HG02763 (cell line): ENCODE measurements around the gene ELMO3.

Experiments used
- ATAC-seq: cut with Tn5 transposase; IDR thresholded peaks from one replicate; pipeline ENCODE4 v1.9.1; 2021; ENCODE audit warnings: mild to moderate bottlenecking, moderate library complexity; ENCODE audit not compliant: unreplicated experiment

The ELMO3 gene, protein sequence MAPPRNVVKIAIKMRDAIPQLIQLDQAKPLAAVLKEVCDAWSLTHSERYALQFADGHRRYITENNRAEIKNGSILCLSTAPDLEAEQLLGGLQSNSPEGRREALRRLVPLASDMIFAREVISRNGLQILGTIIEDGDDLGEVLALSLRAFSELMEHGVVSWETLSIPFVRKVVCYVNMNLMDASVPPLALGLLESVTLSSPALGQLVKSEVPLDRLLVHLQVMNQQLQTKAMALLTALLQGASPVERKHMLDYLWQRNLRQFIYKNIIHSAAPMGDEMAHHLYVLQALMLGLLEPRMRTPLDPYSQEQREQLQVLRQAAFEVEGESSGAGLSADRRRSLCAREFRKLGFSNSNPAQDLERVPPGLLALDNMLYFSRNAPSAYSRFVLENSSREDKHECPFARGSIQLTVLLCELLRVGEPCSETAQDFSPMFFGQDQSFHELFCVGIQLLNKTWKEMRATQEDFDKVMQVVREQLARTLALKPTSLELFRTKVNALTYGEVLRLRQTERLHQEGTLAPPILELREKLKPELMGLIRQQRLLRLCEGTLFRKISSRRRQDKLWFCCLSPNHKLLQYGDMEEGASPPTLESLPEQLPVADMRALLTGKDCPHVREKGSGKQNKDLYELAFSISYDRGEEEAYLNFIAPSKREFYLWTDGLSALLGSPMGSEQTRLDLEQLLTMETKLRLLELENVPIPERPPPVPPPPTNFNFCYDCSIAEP

DNA sequence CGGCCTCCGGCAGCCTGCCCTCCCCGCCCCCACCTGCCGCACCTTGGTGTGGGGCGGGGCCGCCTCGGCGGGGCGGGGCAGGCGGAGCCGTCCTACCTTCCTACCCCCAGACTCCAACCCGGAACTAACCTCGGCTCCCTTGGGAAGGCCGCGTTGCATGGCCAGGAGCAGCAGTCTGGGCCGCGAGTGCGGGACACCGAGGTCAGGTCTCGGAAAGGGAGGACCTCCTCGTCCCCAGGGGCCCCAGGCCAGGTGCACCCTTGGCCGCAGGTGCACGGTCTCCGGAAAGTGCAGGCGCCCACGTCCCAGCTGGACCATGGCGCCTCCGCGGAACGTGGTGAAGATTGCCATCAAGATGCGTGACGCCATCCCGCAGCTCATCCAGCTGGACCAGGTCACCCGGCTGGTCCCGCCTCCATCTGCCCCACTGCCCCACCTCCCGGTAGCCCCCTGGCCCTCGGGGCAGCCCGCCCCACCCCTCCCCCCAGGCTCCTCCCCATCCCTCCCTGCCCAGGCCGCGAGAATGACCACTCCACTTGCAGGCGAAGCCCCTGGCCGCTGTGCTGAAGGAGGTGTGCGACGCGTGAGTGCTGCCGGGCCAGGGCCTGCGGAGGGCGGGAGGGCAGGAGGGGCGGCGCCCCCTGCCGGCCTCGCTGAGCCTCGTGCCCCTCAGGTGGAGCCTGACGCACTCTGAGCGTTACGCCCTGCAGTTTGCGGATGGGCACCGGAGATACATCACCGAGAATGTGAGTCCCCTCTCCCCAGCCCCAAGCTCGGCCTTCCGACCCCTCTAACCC, at the start of gene ELMO3:
TSS of gene ELMO3 (plus strand) at position 121 of the 797 bp plus-strand sequence. CDS start at position 317, 196 bp downstream.
- no peak for ATAC-seq

DNA sequence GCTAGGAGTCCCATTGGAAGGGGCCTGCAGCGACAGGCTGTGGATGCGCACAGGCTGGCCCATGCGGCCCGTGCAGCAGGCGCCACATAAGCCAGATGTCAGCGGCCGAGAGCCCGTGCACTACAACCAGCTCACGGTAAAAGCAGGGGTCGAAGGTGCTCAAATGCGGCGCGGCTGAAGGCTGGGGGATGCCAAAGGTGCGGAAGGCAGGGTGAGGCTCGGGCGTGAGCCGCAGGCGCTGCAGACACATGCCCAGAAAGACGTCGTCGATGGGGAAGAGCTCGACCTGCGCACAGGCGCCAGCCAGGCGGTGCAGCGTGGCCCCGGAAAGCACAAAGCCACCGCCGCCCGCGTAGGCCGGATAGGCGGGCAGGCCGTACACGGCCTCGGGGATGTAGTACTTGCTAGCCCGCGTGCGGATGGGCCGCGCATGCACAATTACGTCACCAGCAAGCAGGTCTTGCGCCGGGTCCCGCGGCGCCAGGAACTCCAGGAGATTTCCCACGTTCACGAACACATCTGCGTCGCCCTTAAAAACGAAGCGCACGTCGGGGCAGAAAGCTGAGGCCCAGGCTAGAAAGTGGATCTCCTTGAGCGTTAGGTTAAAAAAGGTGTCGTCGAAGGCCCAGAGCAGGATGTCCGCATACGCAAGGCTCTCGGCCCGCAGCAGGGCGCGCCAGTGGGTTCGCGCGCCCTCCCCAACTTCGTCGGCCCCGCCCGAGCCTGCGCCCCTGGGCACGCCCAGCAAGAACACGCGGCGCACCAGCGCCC, 49.5 kb upstream of the ELMO3 start:
- ATAC-seq = no peak

DNA sequence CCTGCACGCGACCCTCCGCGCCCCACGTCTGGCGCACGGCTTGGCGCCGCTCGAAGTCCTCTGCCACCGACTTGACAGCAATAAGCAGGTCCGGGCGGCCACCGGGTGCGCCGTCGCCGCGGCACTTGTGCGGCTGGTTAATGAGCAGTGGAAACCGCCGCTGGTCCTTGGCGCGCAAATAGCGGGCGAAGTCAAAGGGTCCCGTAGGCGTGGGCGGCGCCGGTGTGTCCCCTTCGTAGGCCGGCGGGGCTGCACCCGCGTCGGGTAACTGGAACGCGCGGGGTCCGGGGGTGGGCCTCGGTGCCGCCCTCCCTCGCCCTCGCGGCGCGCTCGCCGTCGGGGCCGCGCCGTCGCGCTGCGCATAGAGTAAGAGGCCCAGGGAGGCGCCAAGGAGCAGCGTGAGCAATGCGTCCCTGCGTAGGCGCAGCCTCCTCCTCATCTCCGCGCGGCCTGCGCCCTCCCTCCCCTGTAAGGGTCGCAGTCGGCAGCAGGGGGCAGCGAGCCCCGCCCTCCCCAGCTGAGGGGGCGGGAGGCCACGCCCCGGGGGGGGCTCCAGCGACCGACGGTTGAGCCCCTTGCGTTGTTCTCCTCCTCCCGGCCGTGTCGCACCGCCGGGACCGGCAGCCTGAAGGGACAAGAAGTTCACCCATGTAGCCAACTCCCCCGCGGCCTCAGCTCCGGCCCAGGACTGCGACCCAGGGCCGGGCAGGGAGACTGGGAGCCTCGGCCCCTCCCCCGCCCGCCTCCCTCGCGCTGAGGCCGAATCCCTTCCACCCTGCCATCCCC, 48.7 kb upstream of the ELMO3 start:
- ATAC-seq = peak; percentile 33

DNA sequence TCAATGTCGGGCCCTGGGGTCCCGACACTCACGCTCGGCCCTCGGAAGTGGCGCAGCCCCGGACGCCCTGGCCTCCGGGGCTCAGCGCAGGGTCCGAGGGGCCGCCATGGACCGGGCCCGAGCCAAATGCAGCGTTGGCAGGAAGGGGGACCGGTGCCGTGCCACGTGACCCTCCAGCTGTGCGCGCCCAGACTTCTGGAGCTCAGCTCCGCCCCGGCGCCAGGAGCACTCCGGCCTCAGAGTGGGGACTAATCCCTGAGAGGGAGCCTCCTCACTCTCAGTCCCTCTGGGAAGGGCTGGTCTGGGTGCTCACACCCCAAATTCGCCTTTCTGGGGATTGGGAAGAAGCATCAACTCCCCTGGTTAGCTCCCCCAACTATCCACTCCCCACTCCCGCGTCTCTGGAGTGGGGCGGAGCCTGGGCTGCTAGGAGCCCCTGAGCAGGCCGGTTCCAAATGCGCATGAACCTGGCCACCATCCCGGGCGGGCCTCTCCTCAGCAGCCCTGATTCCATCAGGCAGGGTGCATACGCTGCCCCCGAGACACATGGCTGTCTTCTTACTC, 48.0 kb upstream of the ELMO3 start, which contains the start of gene B3GNT9:
TSS of gene B3GNT9 (minus strand) at position 166 of the 564 bp plus-strand sequence. CDS start 513 bp downstream, outside the sequence.
- ATAC-seq = peak; percentile 43

- no peak for ATAC-seq
These were observed 47.4 kb upstream of the ELMO3 start for GRCh38 chr16:67151431-67152097.

- no peak for ATAC-seq
These were observed 44.2 kb upstream of the ELMO3 start for GRCh38 chr16:67154578-67155294.

GRCh38 chr16:67155295-67156142, 43.4 kb upstream of the ELMO3 start:
- no peak for ATAC-seq

DNA sequence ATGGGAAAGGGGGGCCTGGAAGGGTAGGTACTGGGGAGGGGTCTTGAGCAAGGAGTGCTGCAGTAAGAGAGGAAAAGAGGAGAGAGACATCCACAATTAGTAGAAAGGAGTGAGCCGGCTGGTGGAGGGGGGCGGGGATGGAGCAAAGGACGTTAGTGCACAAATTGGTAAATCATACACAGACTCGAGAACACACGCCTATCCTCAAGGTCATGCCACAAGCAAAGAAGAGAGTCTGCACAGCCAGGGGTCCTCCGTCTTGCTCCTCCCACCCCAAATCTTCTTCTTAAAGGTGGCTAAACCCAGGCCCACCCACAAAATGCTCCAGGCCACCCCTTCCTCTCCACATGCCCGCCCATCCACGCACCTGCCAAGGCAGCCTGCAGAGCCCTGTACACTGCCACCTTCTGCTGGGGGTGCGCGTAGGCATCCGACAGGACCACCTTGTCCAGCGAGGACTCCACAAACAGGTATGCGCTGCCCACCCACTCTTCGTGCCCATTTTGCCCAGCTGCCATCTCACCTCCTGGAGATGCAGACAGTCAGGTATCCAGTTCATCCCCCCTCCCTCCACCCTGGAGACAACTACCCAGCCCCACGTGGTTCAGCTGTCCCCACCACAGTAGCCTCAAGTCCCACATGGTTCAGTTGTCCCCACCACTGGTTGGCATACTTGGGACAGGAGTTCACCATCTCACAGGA, 42.6 kb upstream of the ELMO3 start:
- ATAC-seq = no peak

DNA sequence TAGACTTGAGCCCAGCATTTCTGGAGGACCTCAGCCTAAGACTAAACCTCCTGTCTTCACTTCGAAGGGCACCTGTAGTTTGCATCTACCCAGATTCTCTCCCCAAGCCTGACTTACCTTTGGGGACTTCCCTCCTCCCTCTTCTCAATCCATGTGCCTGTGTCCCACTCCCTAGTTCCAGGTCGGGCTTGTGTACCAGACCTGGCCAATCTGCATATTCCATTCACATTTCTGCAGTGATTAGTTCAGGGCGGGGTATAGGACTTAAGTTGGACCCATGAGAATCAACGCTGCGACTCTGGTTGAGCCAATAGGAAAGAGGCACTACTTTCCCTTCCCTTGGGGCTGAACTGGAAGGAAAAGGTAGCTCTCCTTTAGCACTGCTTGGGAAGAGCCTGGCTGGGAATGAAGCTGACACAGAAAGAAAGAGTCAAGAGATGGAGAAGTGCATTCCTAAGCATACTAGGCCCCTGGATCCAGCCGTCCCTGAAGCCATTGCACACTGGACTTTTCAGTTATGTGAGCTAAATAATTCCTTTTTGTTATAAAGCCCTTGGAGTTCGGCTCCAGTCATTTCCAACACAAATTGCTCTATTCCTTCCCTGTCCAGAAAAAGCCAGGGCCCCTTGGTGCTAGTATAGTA, 41.7 kb upstream of the ELMO3 start:
- ATAC-seq = no peak

GRCh38 chr16:67157892-67158635, 40.9 kb upstream of the ELMO3 start:
- ATAC-seq = no peak

DNA sequence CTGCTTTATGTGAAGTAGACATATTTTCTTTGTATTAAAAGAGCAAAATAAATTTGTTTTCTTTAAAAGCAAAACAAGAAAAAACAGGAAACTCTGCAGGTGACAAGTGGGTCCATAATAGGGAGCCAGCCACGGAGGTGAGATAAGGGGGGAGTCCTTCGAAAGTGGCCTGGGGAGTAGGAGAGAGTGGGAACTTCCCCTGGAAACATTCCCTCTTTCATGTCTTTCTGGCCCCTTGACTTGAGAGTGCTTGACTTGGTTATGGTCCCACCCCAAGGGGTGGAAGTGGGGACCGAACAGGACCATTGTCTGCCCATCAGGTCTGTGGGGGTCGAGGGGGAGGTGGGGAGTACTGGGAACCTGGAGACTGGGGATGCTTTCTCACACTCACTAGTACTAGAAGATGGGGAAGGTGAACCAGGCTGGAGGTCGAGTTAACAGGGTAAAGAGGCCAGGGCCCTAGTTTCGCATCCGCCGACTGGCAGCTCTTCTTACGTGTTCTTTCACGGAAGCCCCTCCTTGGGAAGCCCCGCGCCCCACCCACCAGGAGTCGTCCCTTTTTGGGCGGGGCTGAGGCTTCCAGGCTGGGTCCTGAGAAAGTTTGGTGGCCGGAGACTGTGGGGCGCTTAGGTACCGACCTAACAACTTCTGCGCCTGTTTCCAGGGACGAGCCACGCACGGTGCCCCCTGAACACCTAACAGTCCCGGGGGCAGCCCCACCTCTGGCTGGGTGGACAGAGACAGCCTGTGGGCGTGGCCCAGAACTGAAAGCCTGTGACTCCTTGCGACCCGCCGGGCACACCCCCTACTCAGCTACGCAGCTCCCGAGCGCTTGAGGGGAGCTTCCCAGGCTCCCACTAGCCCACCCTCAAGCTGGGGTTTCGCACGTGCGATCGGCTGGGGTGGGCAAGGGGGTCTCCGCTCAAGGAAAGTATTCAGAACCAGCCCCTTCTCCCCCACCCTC, 40.0 kb upstream of the ELMO3 start:
- peak; percentile 32 for ATAC-seq

DNA sequence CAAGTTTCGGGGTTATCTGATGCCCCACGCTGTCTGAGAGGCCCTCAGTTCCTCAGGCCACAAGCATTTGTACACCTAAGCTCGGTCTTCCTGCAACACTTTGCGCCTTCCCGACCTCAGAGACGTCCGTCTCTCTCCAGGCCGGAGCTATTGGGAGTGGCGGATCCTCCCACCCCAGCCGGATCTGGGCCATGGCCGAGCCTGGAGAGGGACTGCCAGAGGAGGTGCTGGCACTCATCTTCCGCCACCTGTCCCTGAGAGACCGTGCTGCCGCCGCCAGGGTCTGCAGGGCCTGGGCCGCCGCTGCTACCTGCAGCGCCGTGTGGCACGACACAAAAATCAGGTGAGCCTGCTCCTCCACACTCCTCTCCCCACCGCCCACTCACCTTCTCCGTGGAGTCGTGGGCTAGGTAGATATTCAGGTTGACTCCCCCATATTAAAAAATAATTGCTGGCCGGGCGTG, 37.3 kb upstream of the ELMO3 start:
- ATAC-seq = no peak

GRCh38 chr16:67162506-67163163, 36.3 kb upstream of the ELMO3 start:
- no peak for ATAC-seq
